Stimulated activated CD8-positive, alpha-beta memory T cell treated with anti-CD3 and anti-CD28 coated beads, Interleukin-7, amount 100 ng/mL, for 4 hours (primary cell): ENCODE measurements around the gene BMP8A.

Source experiments
- DNase-seq, 2 donors: peaks; one replicate each; pipeline ENCODE4 v3.0.0-alpha.2; 2020; ENCODE audit warnings: low read depth in 2 of 2

Gene BMP8A

DNA sequence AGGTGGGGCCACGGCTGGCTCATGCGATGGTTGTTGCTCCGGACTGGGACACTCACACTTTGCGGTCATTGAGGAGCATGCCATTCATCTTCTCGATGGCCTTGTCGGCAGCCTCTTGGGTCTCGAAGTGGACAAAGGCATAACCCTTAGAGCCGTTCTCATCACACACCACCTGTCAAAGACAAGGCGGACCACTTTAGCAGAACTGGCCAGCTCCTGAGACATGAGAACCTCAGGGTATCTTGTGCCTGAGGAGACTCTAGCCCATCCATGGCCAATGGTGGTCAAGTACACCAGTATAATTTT, 79.7 kb downstream of the BMP8A start:
- DNase-seq = no peak

DNA sequence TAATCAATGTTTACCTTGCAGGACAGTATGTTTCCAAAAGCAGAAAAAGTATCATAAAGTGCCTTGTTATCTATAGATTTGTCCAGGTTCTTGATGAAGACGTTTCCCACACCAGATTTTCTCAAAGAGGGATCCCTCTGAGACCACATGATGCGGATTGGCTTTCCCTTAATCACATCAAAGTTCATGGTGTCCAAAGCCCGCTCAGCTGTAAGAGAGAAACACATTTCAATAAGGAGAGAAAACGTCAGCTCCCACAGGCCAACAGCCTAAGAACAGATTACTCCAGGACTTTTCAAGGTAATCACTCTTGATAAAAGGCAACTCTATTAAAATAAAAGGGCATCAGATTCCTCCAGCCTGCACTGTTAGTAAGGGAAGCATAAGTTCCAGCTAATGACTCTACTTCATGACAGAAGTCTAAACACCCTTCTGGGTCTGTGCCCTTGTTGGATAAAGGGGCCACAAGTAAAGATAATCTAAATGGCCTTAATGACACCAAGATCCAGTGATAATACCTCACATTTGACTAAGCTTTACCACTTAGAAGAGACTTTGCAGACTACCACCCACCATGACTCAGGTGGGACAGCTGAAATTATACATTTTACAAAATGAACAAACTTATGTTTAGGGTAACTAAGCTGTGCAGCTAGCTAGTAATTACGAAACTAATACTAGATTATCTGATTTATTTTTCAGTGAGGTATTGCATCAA, 81.1 kb downstream of the BMP8A start:
- DNase-seq = no peak

DNA sequence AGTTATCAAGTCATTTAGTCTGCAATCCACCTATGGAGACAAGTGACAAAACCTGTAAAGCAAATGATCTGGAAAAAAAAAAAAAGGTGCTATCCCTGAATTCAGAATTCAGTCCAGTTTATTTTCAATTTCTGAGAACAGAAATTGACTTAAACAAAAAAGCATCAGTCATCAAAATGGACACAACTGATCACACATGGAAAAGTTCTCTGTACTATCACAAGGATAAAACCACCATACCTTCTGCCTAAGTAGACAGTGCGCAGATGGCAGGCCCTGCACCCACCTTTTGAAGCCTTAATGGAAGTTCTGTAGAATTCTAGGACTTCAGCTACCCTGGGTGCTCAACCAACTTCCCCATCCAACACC, 81.6 kb downstream of the BMP8A start:
- no peak for DNase-seq

DNA sequence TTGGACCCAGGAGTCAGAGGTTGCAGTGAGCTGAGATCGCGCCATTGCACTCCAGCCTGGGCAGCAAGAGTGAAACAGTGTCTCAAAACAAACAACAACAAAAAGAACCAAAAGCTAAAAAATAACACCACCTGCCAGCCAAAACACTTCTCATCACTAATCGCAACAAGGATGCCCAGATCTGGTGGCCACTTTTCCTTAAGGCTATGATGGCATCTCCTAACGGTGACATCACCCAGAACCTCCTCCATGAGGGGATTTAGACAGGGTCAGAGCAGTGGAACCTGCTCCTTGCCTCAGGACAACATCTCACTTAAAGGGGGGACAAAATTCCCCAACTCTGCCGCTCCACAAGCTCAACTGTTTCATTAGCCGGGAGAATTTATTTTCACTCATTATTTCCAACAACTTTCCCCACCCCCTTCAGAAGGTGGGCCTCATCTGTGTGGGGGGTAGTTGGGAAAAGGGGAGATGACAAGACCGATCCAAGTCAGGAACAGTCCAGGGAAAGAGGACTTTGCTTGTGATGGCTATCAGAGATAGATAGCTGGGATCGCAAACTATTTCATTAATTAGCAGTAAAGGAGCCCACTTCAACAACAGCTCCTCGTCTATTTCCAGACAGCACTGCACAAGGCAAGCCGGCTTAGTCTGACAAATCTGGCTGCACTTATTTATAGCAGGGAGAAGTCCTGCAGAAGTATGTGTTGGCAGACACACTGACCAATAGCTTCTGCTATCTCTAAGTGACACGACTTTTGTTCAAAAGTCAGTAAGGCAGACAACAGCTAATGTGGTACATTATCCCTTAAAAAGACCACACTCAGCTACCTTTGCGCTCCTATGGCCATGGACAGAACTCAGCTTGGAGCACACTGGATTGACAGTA, 82.5 kb downstream of the BMP8A start:
- DNase-seq = no peak

- DNase-seq = no peak
Measured at GRCh38 chr1:39574646-39575045, 83.2 kb downstream of the BMP8A start.
